Activated CD4-positive, alpha-beta T cell treated with anti-CD3 and anti-CD28 coated beads, Interleukin-2, amount 50 U/mL, for 1 hour (primary cell): ENCODE results near the gene PTGES3.

ENCODE experiments used
- DNase-seq: peaks from one replicate; pipeline ENCODE4 v3.0.0-alpha.2; 2020

PTGES3 gene

DNA sequence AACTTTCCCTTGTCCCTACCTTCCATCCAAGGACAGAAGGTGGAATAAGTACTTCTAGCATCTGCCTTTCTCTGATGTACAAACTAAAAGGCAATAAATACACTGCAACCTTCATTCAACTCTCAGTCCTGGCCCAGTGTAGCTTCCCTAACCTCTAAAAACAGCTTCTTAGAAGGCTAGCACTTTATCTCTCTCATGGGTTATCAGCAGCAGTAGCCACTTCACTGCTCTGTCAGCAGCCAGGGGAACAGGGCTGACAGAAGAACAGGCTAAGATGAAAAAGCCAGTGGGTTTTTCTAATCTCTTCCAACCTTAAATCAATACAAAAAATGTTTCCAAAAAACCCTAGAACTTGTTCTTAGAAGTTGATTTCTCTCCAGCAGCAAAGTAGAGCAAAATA lies 71.2 kb downstream of the PTGES3 start:
- no peak for DNase-seq

DNA sequence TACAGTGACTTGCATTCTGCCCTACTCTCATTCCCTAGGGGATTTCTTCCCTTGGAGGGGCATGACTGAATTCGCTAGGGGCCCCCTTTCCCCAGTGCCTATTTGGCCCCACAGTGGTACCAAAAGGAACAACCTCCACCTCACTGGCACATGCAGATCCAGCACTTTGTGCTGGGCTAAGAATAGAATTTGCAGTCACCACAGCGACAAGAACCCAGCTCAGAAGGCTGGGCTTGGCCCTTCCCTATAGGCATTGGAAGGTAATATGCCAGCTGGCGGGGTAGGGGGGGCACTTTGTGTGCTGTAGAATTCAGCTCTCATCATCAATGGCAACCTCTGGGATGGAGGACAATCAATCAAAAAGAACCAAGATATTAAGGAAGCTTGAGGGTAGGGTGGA lies 71.8 kb downstream of the PTGES3 start:
- no peak for DNase-seq

DNA sequence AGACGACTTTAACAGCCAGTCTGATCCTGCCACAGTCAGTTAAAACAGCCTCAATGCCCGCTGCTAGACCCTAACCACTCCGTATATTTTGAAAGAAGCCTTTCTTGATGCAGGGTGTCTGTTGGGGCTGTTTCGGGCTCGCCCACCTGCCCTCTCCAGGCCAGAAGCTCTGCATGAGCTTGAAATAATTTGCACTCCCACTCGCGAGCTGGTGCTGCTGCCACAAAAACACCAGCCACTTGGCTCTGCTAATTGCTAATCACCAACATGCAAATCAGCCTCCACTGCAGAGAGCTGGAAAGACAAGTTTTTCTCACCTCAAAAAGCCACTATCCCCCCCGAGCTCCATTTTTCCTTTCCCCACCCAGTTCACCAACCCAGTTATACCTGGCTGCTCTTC lies 73.5 kb downstream of the PTGES3 start:
- no peak for DNase-seq
